HepG2 (cell line): ENCODE results near the gene PLEKHG2. TPM values are rescaled to one million over a fixed set of nuclear protein-coding genes. Genes with fewer than 3 reads are reported as not detected.

ENCODE experiments used
- AGO1 ChIP-seq: fragments of 200-400 bp; formaldehyde crosslinking; IDR thresholded peaks from 2 replicates; pipeline ENCODE4 v1.6.1; 2017; ENCODE audit warnings: mild to moderate bottlenecking, low read depth, low read length, moderate library complexity; ENCODE audit not compliant: poor library complexity, severe bottlenecking
- ARHGAP35 ChIP-seq: sonication (generic); formaldehyde crosslinking; IDR thresholded peaks from 2 replicates; pipeline ENCODE4 v1.9.0; 2022; ENCODE audit warnings: mild to moderate bottlenecking, inconsistent platforms, moderate library complexity, missing genetic modification reagents, borderline replicate concordance
- FOXK1 ChIP-seq: sonication (generic); formaldehyde crosslinking; IDR thresholded peaks from 2 replicates; pipeline ENCODE4 v1.4.0; 2020; ENCODE audit warnings: low read depth, missing genetic modification reagents, borderline replicate concordance
- HMGA1 ChIP-seq: sonication (generic); formaldehyde crosslinking; conservative IDR thresholded peaks from 2 replicates; pipeline ENCODE4 v1.4.0; 2020; ENCODE audit warnings: missing genetic modification reagents
- JDP2 ChIP-seq: sonication (generic); formaldehyde crosslinking; IDR thresholded peaks from 2 replicates; pipeline ENCODE4 v1.8.1; 2022; ENCODE audit warnings: missing genetic modification reagents, borderline replicate concordance
- KLF16 ChIP-seq, 2 experiments: sonication (generic) in 1 of 2; formaldehyde crosslinking in 1 of 2; IDR thresholded peaks; 2 replicates each; pipeline versions ENCODE4 v1.6.1 to v1.8.0; 2016 to 2023; ENCODE audit warnings: missing genetic modification reagents in 2 of 2, missing compliant biosample characterization in 1 of 2
- KMT2B ChIP-seq: IDR thresholded peaks from 2 replicates; pipeline ENCODE4 v1.6.1; 2016; ENCODE audit warnings: missing genetic modification reagents, missing compliant biosample characterization
- POLR2AphosphoS5 ChIP-seq: IDR thresholded peaks from 2 replicates; pipeline ENCODE4 v1.6.1; 2012; ENCODE audit warnings: low read depth, low read length
- SIX1 ChIP-seq: sonication (generic); formaldehyde crosslinking; IDR thresholded peaks from 2 replicates; pipeline ENCODE4 v1.4.0; 2020; ENCODE audit warnings: missing genetic modification reagents, borderline replicate concordance
- SMYD3 ChIP-seq: sonication (generic); formaldehyde crosslinking; IDR thresholded peaks from 2 replicates; pipeline ENCODE4 v1.8.1; 2023; ENCODE audit warnings: mild to moderate bottlenecking, missing genetic modification reagents
- XBP1 ChIP-seq: sonication (generic); formaldehyde crosslinking; IDR thresholded peaks from 2 replicates; pipeline ENCODE4 v1.5.0; 2020; ENCODE audit warnings: missing genetic modification reagents
- ZFP90 ChIP-seq: sonication (generic); formaldehyde crosslinking; IDR thresholded peaks from 2 replicates; pipeline ENCODE4 v1.8.0; 2022; ENCODE audit warnings: missing genetic modification reagents, mild to moderate bottlenecking, inconsistent platforms, borderline replicate concordance
- ZKSCAN5 ChIP-seq: sonication (generic); formaldehyde crosslinking; IDR thresholded peaks from 2 replicates; pipeline ENCODE4 v1.5.1; 2020; ENCODE audit warnings: mild to moderate bottlenecking, missing genetic modification reagents
- ZNF136 ChIP-seq: sonication (generic); formaldehyde crosslinking; IDR thresholded peaks from 2 replicates; pipeline ENCODE4 v1.8.1; 2022; ENCODE audit warnings: low read depth, mild to moderate bottlenecking, moderate library complexity, missing genetic modification reagents
- ZNF292 ChIP-seq: sonication (generic); formaldehyde crosslinking; IDR thresholded peaks from 2 replicates; pipeline ENCODE4 v1.8.1; 2022; ENCODE audit warnings: mild to moderate bottlenecking, low read depth, missing genetic modification reagents, borderline replicate concordance
- ZNF34 ChIP-seq: sonication (generic); formaldehyde crosslinking; IDR thresholded peaks from 2 replicates; pipeline ENCODE4 v1.4.0; 2020; ENCODE audit warnings: mild to moderate bottlenecking, missing genetic modification reagents, borderline replicate concordance
- ZNF44 ChIP-seq: sonication (generic); formaldehyde crosslinking; IDR thresholded peaks from 2 replicates; pipeline ENCODE4 v1.5.1; 2020; ENCODE audit warnings: mild to moderate bottlenecking, missing genetic modification reagents
- ZNF547 ChIP-seq: sonication (generic); formaldehyde crosslinking; IDR thresholded peaks from 2 replicates; pipeline ENCODE4 v1.5.1; 2020; ENCODE audit warnings: mild to moderate bottlenecking, missing genetic modification reagents
- ZNF562 ChIP-seq: sonication (generic); formaldehyde crosslinking; IDR thresholded peaks from 2 replicates; pipeline ENCODE4 v1.8.0; 2022; ENCODE audit warnings: missing genetic modification reagents, borderline replicate concordance
- ZSCAN5A ChIP-seq: sonication (generic); formaldehyde crosslinking; IDR thresholded peaks from 2 replicates; pipeline ENCODE4 v1.8.0; 2022; ENCODE audit warnings: mild to moderate bottlenecking, missing genetic modification reagents, borderline replicate concordance
- polyA plus RNA-seq, 8 experiments: library from polyadenylated mRNA; depleted of rRNA in 3 of 8; stranded (reverse) in 7 of 8; unstranded in 1 of 8; fragments of >200 nt; fragmentation: Illumina TruSeq in 4 of 8; extraction: Trizol in 4 of 8; gene quantifications; 2 replicates each; pipeline versions ENCODE4 v1.2.1 to v1.2.3, GENCODE V29; 2011 to 2016; ENCODE audit warnings: low read depth in 4 of 8, missing spikeins in 1 of 8, mixed read lengths in 1 of 8; ENCODE audit not compliant: insufficient read depth in 1 of 8
- total RNA-seq, 5 experiments: library from RNA; depleted of rRNA; stranded (reverse); fragments of >200 nt; fragmentation: Illumina TruSeq; extraction: Trizol; gene quantifications; 2 replicates each; pipeline ENCODE4 v1.2.3, GENCODE V29; 2016; ENCODE audit warnings: low read depth in 1 of 5
- TF ChIP-seq, protein P1 (sequence below): sonication (generic); formaldehyde crosslinking; IDR thresholded peaks from 2 replicates; pipeline ENCODE4 v1.8.0; 2022; ENCODE audit warnings: mild to moderate bottlenecking, missing genetic modification reagents, moderate library complexity
- TF ChIP-seq, protein P2 (sequence below): sonication (generic); formaldehyde crosslinking; IDR thresholded peaks from 2 replicates; pipeline ENCODE4 v1.8.1; 2022; ENCODE audit warnings: mild to moderate bottlenecking, missing genetic modification reagents
- TF ChIP-seq, protein P3 (sequence below): sonication (generic); formaldehyde crosslinking; IDR thresholded peaks from 2 replicates; pipeline ENCODE4 v1.5.0; 2020; ENCODE audit warnings: mild to moderate bottlenecking, missing genetic modification reagents
- TF ChIP-seq, protein P4 (sequence below): IDR thresholded peaks from 2 replicates; pipeline ENCODE4 v1.6.1; 2016; ENCODE audit warnings: low read depth, borderline replicate concordance

The PLEKHG2 gene
- total and polyA plus RNA-seq, 2 of the 13 experiments (the other 11 are each of a cell fraction or from before 2014, with no cell fraction given): 3.6 to 6.8 TPM

GRCh38 chr19:39428283-39429112 is 16.0 kb downstream of the PLEKHG2 start (continued):
- TF ChIP-seq ZNF136 (CRISPR knock-in tag): no peak
- no peak for TF ChIP-seq SIX1 (CRISPR knock-in tag)
- TF ChIP-seq ZFP90 (CRISPR knock-in tag): no peak
- no peak for TF ChIP-seq FOXK1
- TF ChIP-seq ZNF44 (CRISPR knock-in tag): no peak
- TF ChIP-seq, protein P1, sequence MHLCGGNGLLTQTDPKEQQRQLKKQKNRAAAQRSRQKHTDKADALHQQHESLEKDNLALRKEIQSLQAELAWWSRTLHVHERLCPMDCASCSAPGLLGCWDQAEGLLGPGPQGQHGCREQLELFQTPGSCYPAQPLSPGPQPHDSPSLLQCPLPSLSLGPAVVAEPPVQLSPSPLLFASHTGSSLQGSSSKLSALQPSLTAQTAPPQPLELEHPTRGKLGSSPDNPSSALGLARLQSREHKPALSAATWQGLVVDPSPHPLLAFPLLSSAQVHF: no peak
- TF ChIP-seq ZSCAN5A (CRISPR knock-in tag): no peak
- TF ChIP-seq HMGA1 (CRISPR knock-in tag): no peak
- TF ChIP-seq ZNF547: no peak
- no peak for TF ChIP-seq ZNF562
- no peak for TF ChIP-seq POLR2AphosphoS5
- TF ChIP-seq JDP2 (CRISPR knock-in tag): no peak
- TF ChIP-seq, protein P2, sequence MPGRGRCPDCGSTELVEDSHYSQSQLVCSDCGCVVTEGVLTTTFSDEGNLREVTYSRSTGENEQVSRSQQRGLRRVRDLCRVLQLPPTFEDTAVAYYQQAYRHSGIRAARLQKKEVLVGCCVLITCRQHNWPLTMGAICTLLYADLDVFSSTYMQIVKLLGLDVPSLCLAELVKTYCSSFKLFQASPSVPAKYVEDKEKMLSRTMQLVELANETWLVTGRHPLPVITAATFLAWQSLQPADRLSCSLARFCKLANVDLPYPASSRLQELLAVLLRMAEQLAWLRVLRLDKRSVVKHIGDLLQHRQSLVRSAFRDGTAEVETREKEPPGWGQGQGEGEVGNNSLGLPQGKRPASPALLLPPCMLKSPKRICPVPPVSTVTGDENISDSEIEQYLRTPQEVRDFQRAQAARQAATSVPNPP: no peak
- TF ChIP-seq ZNF34 (CRISPR knock-in tag): no peak
- TF ChIP-seq SMYD3 (CRISPR knock-in tag): no peak
- no peak for TF ChIP-seq XBP1
- no peak for TF ChIP-seq ARHGAP35
- TF ChIP-seq, protein P3, sequence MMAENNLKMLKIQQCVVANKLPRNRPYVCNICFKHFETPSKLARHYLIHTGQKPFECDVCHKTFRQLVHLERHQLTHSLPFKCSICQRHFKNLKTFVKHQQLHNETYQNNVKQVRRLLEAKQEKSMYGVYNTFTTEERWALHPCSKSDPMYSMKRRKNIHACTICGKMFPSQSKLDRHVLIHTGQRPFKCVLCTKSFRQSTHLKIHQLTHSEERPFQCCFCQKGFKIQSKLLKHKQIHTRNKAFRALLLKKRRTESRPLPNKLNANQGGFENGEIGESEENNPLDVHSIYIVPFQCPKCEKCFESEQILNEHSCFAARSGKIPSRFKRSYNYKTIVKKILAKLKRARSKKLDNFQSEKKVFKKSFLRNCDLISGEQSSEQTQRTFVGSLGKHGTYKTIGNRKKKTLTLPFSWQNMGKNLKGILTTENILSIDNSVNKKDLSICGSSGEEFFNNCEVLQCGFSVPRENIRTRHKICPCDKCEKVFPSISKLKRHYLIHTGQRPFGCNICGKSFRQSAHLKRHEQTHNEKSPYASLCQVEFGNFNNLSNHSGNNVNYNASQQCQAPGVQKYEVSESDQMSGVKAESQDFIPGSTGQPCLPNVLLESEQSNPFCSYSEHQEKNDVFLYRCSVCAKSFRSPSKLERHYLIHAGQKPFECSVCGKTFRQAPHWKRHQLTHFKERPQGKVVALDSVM (CRISPR knock-in tag): peak; percentile 69; the same call in 1 of the 2 replicates
- TF ChIP-seq AGO1: peak; percentile 66
- TF ChIP-seq KLF16 (CRISPR knock-in tag; IDR thresholded peaks at IDR 0.05): no peak
- TF ChIP-seq ZNF292 (CRISPR knock-in tag): 0 out of 2 replicates have a peak, but pooled peaks have one; percentile 36
- peak; percentile 78; the same call in 1 of the 2 replicates for TF ChIP-seq ZKSCAN5 (CRISPR knock-in tag)
- TF ChIP-seq, protein P4, sequence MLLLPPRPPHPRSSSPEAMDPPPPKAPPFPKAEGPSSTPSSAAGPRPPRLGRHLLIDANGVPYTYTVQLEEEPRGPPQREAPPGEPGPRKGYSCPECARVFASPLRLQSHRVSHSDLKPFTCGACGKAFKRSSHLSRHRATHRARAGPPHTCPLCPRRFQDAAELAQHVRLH: peak; percentile 24; the same call in 1 of the 2 replicates
- TF ChIP-seq KMT2B (CRISPR knock-in tag): no peak
